K562 (cell line): ENCODE measurements around the gene CD300LG. TPM values are rescaled to one million over a fixed set of nuclear protein-coding genes. Genes with fewer than 3 reads are reported as not detected.

Experiments used
- CBX3 ChIP-seq, 2 experiments: IDR thresholded peaks; 1 replicate in 1 of 2; 2 replicates in 1 of 2; pipeline ENCODE4 v1.6.1; 2012; ENCODE audit warnings: inconsistent platforms in 2 of 2, low read length in 2 of 2, borderline replicate concordance in 1 of 2, control low read depth in 1 of 2
- DIDO1 ChIP-seq: fragments of 450-650 bp; IDR thresholded peaks from 2 replicates; pipeline ENCODE4 v1.6.1; 2016; ENCODE audit warnings: low read depth, missing biosample characterization, missing genetic modification characterization
- ELF2 ChIP-seq: fragments of 250-450 bp; sonication (Bioruptor Pico); IDR thresholded peaks from 2 replicates; pipeline ENCODE4 v1.5.0; 2021; ENCODE audit warnings: mild to moderate bottlenecking
- GTF2B ChIP-seq: IDR thresholded peaks from 2 replicates; pipeline ENCODE4 v1.6.1; 2011; ENCODE audit not compliant: insufficient read length; ENCODE audit errors: extremely low read depth
- HCFC1 ChIP-seq: IDR thresholded peaks from 2 replicates; pipeline ENCODE4 v1.6.1; 2012; ENCODE audit warnings: low read depth, low read length, improper control_type of control experiment
- HDAC2 ChIP-seq: fragments of 450-650 bp; IDR thresholded peaks from 2 replicates; pipeline ENCODE4 v1.6.1; 2016; ENCODE audit warnings: mild to moderate bottlenecking
- KLF10 ChIP-seq: fragments of 250-450 bp; sonication (Bioruptor Pico); IDR thresholded peaks from 2 replicates; pipeline ENCODE4 v1.6.1; 2021; ENCODE audit warnings: matching md5 sums
- L3MBTL2 ChIP-seq: fragments of 450-650 bp; IDR thresholded peaks from 2 replicates; pipeline ENCODE4 v1.6.1; 2016; ENCODE audit warnings: mild to moderate bottlenecking, moderate library complexity
- MYBL2 ChIP-seq, 2 experiments: fragments of 450-650 bp in 1 of 2; sonication (generic) in 1 of 2; formaldehyde crosslinking in 1 of 2; IDR thresholded peaks; 2 replicates each; pipeline versions ENCODE4 v1.6.1 to v1.8.1; 2017 to 2022; ENCODE audit warnings: borderline replicate concordance in 1 of 2, inconsistent platforms in 1 of 2, low read depth in 1 of 2, mild to moderate bottlenecking in 1 of 2, missing genetic modification reagents in 1 of 2, moderate library complexity in 1 of 2
- NFIX ChIP-seq: fragments of 250-450 bp; sonication (Bioruptor Pico); IDR thresholded peaks from 2 replicates; pipeline ENCODE4 v1.4.0; 2020; ENCODE audit warnings: low read depth, mild to moderate bottlenecking, moderate library complexity
- NR3C1 ChIP-seq: sonication (generic); formaldehyde crosslinking; IDR thresholded peaks from 2 replicates; pipeline ENCODE4 v1.8.1; 2022; ENCODE audit warnings: missing genetic modification reagents
- OTX1 ChIP-seq: fragments of 450-650 bp; formaldehyde crosslinking; IDR thresholded peaks from 2 replicates; pipeline ENCODE4 v1.4.0; 2022; ENCODE audit warnings: mild to moderate bottlenecking
- PHF21A ChIP-seq: fragments of 450-650 bp; IDR thresholded peaks from 2 replicates; pipeline ENCODE4 v1.6.1; 2017; ENCODE audit warnings: low read depth, borderline replicate concordance
- POU5F1 ChIP-seq: fragments of 150-350 bp; IDR thresholded peaks from 2 replicates; pipeline ENCODE4 v1.6.1; 2014; ENCODE audit warnings: borderline replicate concordance, low read length, low read depth, mild to moderate bottlenecking; ENCODE audit not compliant: partially characterized antibody
- RAD21 ChIP-seq, 2 experiments: fragments of 250-450 bp in 1 of 2; fragments of 450-650 bp in 1 of 2; sonication (Bioruptor Pico) in 1 of 2; formaldehyde crosslinking in 1 of 2; IDR thresholded peaks in 1 of 2; conservative IDR thresholded peaks in 1 of 2; 2 replicates each; pipeline versions ENCODE4 v1.4.0 to v1.8.0; 2020 to 2022; ENCODE audit warnings: mild to moderate bottlenecking in 2 of 2, moderate library complexity in 1 of 2
- RCOR1 ChIP-seq, 2 experiments: IDR thresholded peaks; 2 replicates each; pipeline ENCODE4 v1.6.1; 2012; ENCODE audit warnings: low read depth in 2 of 2, low read length in 2 of 2, borderline replicate concordance in 1 of 2, improper control_type of control experiment in 1 of 2
- SMARCE1 ChIP-seq: fragments of 450-650 bp; IDR thresholded peaks from 2 replicates; pipeline ENCODE4 v1.7.1; 2016; ENCODE audit warnings: mild to moderate bottlenecking
- STAG1 ChIP-seq: sonication (generic); formaldehyde crosslinking; IDR thresholded peaks from 2 replicates; pipeline ENCODE4 v1.5.0; 2020; ENCODE audit warnings: missing genetic modification reagents, borderline replicate concordance
- TEAD1 ChIP-seq, 2 experiments: fragments of 450-650 bp in 1 of 2; sonication (generic) in 1 of 2; formaldehyde crosslinking; IDR thresholded peaks; 2 replicates each; pipeline versions ENCODE4 v1.4.0 to v1.8.0; 2020 to 2022; ENCODE audit warnings: mild to moderate bottlenecking in 2 of 2, missing genetic modification reagents in 1 of 2
- ZNF133 ChIP-seq: fragments of 250-450 bp; sonication (Bioruptor Pico); IDR thresholded peaks from 2 replicates; pipeline ENCODE4 v1.4.0; 2020; ENCODE audit warnings: mild to moderate bottlenecking
- ZNF143 ChIP-seq: sonication (generic); formaldehyde crosslinking; IDR thresholded peaks from 2 replicates; pipeline ENCODE4 v1.9.0; 2022; ENCODE audit warnings: mild to moderate bottlenecking, missing genetic modification reagents
- ZNF282 ChIP-seq: sonication (generic); formaldehyde crosslinking; IDR thresholded peaks from 2 replicates; pipeline ENCODE4 v1.8.1; 2023; ENCODE audit warnings: missing genetic modification reagents
- ZNF449 ChIP-seq: fragments of 250-450 bp; sonication (Bioruptor Pico); IDR thresholded peaks from 2 replicates; pipeline ENCODE4 v1.8.0; 2022; ENCODE audit warnings: moderate library complexity, mild to moderate bottlenecking, inconsistent platforms
- ZSCAN29 ChIP-seq: fragments of 450-650 bp; IDR thresholded peaks from 2 replicates; pipeline ENCODE4 v1.6.1; 2017
- polyA plus RNA-seq, 8 experiments: library from polyadenylated mRNA; depleted of rRNA in 4 of 8; stranded (reverse) in 5 of 8; unstranded in 3 of 8; fragments of >200 nt; fragmentation: Nextera tagmentation in 2 of 8; fragmentation: Illumina TruSeq in 1 of 8; extraction: Ambion mirVana in 2 of 8; extraction: Trizol in 1 of 8; gene quantifications; 2 replicates each; pipeline versions ENCODE4 v1.2.1 to v1.2.3, GENCODE V29; 2011 to 2014; ENCODE audit warnings: inconsistent platforms in 1 of 8, missing spikeins in 1 of 8
- total RNA-seq, 7 experiments: library from RNA; depleted of rRNA in 6 of 7; stranded (reverse); fragments of >200 nt in 6 of 7; fragmentation: Illumina TruSeq in 2 of 7; extraction: Trizol in 2 of 7; gene quantifications; 2 replicates each; pipeline versions ENCODE4 v1.2.1 to v1.2.3, GENCODE V29; 2011 to 2021; ENCODE audit warnings: low replicate concordance in 1 of 7
- TF ChIP-seq, protein P1 (sequence below): sonication (generic); formaldehyde crosslinking; IDR thresholded peaks from 2 replicates; pipeline ENCODE4 v1.4.0; 2020; ENCODE audit warnings: mild to moderate bottlenecking, missing genetic modification reagents

The CD300LG gene
- total and polyA plus RNA-seq, 9 of the 15 experiments (the other 6 are each of a cell fraction or from before 2014, with no cell fraction given), result not detected

DNA sequence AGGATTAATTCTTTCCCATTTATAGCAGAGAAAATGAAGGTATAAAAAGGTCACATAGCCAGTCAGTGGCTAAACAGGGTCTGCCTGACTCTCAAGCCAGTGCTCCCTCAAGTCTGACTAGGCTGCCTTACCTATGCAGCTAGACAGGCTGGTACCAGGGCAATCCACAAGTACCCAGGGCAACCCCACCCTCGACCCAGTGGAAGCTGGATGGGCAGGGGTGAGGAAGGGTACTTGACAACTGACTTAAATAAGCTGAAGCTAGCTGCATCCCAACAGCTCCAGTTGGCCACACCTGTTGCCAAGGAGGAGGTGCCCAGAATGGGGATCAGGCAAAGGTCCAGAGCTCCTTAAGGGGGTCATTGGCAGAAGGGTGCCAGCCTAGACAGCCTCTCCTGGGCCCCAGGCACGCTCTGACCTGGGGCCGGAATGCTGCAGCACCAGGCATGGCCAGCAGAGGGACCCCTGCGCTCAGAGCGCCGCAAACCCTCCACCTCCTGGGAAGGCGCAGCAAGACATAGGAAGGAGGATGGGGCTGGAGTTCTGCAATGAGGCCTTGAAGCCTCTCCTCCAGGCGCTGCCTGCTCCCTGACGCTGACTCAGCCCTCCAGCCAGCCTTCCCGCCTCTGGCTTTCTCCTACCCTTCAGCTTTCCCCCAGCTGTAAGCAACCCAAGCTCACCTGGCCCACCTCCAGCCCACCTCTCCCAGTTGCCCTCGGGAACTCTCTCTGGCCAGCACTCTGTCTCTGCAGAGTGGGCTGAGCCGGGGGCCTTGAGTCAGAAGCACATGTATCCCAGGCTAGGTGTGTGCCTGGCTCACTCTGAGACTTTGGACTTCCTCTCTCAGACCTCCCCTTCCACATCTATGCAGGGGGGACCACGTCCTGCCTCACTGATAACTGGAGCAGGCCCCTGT lies 31.5 kb downstream of the CD300LG start (continued):
- TF ChIP-seq, protein P1, sequence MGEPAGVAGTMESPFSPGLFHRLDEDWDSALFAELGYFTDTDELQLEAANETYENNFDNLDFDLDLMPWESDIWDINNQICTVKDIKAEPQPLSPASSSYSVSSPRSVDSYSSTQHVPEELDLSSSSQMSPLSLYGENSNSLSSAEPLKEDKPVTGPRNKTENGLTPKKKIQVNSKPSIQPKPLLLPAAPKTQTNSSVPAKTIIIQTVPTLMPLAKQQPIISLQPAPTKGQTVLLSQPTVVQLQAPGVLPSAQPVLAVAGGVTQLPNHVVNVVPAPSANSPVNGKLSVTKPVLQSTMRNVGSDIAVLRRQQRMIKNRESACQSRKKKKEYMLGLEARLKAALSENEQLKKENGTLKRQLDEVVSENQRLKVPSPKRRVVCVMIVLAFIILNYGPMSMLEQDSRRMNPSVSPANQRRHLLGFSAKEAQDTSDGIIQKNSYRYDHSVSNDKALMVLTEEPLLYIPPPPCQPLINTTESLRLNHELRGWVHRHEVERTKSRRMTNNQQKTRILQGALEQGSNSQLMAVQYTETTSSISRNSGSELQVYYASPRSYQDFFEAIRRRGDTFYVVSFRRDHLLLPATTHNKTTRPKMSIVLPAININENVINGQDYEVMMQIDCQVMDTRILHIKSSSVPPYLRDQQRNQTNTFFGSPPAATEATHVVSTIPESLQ (CRISPR knock-in tag), result no peak
- TF ChIP-seq HCFC1, result 0 out of 2 replicates have a peak, but pooled peaks have one; percentile 22
- TF ChIP-seq ZNF133 (CRISPR knock-in tag), result no peak
- TF ChIP-seq L3MBTL2, result peak; percentile 30; the same call in 1 of the 2 replicates
- no peak for TF ChIP-seq NFIX (CRISPR knock-in tag)
- no peak for TF ChIP-seq ELF2 (CRISPR knock-in tag)
- no peak for TF ChIP-seq GTF2B
- no peak for TF ChIP-seq NR3C1 (CRISPR knock-in tag)
- no peak for TF ChIP-seq POU5F1
- no peak for TF ChIP-seq HDAC2
- peak in 1 of 2 experiments; percentile 95; a peak in 1 of 4 replicates for TF ChIP-seq TEAD1 (CRISPR knock-in tag; IDR thresholded peaks at IDR 0.05)
- 0 out of 3 replicates have a peak, but pooled peaks of 1 of the 2 experiments have one; percentile 24 for TF ChIP-seq CBX3 (IDR thresholded peaks at IDR 0.05; ENCODE audit: borderline replicate concordance in 1 of 2, low read length in 2 of 2)
- TF ChIP-seq OTX1 (CRISPR knock-in tag), result no peak
- no peak for TF ChIP-seq SMARCE1
- TF ChIP-seq ZNF143 (CRISPR knock-in tag), result no peak
- peak; percentile 43 to 82; a peak in 3 of 4 replicates for TF ChIP-seq RAD21 (CRISPR knock-in tag; conservative IDR thresholded peaks at IDR 0.05 in 1 of 2, IDR thresholded peaks at IDR 0.05 in 1 of 2)
- no peak for TF ChIP-seq KLF10
- TF ChIP-seq MYBL2 (IDR thresholded peaks at IDR 0.05; ENCODE audit: low read depth), result no peak
- TF ChIP-seq MYBL2 (CRISPR knock-in tag; IDR thresholded peaks at IDR 0.05; ENCODE audit: borderline replicate concordance), result no peak
- no peak for TF ChIP-seq ZNF282 (CRISPR knock-in tag)
- TF ChIP-seq RCOR1 (IDR thresholded peaks at IDR 0.05; ENCODE audit: borderline replicate concordance in 1 of 2, low read depth in 2 of 2, low read length in 2 of 2), result peak in 1 of 2 experiments; percentile 55; a peak in 1 of 4 replicates
- peak; percentile 70; the same call in 1 of the 2 replicates for TF ChIP-seq STAG1 (CRISPR knock-in tag)
- TF ChIP-seq ZNF449 (CRISPR knock-in tag), result no peak
- no peak for TF ChIP-seq PHF21A
- TF ChIP-seq DIDO1 (tag), result no peak
- TF ChIP-seq ZSCAN29, result no peak
